Heart left ventricle (tissue), 16 donors: ENCODE results near the gene BPHL. TPM values are rescaled to one million over a fixed set of nuclear protein-coding genes. Genes with fewer than 3 reads are reported as not detected.
A peak's percentile ranks its signal among the peaks of the same experiment; 100 is the strongest.
"Not testable (repeated sequence)": the region's sequence is repeated elsewhere in the genome, so short reads cannot be mapped to it uniquely, and the experiment has no call there.

Experiments
- ATAC-seq, 4 donors: fragments of 200-7000 bp; cut with Tn5 transposase; one replicate each; pipeline ENCODE4 v1.9.1; 2020 to 2022; ENCODE audit warnings: moderate library complexity in 4 of 4, mild to moderate bottlenecking in 3 of 4, moderate number of reproducible peaks in 1 of 4
- DNase-seq, 5 donors: peaks; one replicate each; pipeline ENCODE4 v3.0.0-alpha.2; 2020
- H3K27ac ChIP-seq, 12 donors: fragments of 200-600 bp; sonication (generic) in 4 of 12; one replicate each; pipeline versions ENCODE4 v1.5.0 to v1.8.0; 2016 to 2022; ENCODE audit warnings: mild to moderate bottlenecking in 2 of 12
- H3K27me3 ChIP-seq, 9 donors: fragments of 200-600 bp; sonication (generic) in 2 of 9; one replicate each; pipeline versions ENCODE4 v1.5.1 to v1.8.0; 2016 to 2022; ENCODE audit warnings: mild to moderate bottlenecking in 3 of 9
- H3K36me3 ChIP-seq, 9 donors: fragments of 200-600 bp; sonication (generic) in 2 of 9; one replicate each; pipeline versions ENCODE4 v1.5.0 to v1.8.0; 2018 to 2022; ENCODE audit warnings: mild to moderate bottlenecking in 2 of 9
- H3K4me1 ChIP-seq, 12 donors: fragments of 200-600 bp; sonication (generic) in 4 of 12; one replicate each; pipeline versions ENCODE4 v1.5.0 to v1.8.0; 2016 to 2022; ENCODE audit warnings: mild to moderate bottlenecking in 3 of 12
- H3K4me3 ChIP-seq, 12 donors: fragments of 200-600 bp; sonication (generic) in 4 of 12; one replicate each; pipeline versions ENCODE4 v1.5.0 to v1.8.0; 2017 to 2022; ENCODE audit warnings: mild to moderate bottlenecking in 9 of 12, moderate library complexity in 4 of 12
- H3K9me3 ChIP-seq, 12 donors: fragments of 200-600 bp; sonication (generic) in 4 of 12; one replicate each; pipeline versions ENCODE4 v1.5.0 to v1.8.0; 2016 to 2022; ENCODE audit warnings: mild to moderate bottlenecking in 1 of 12
- CTCF ChIP-seq, 12 donors: fragments of 200-600 bp; sonication (generic) in 4 of 12; IDR thresholded peaks; one replicate each; pipeline versions ENCODE4 v1.5.0 to v1.8.0; 2018 to 2022; ENCODE audit warnings: antibody characterized with exemption in 12 of 12, mild to moderate bottlenecking in 5 of 12
- POLR2A ChIP-seq, 2 donors: fragments of 450-650 bp; IDR thresholded peaks; one replicate each; pipeline ENCODE4 v1.6.1; 2017; ENCODE audit warnings: antibody characterized with exemption in 2 of 2, mild to moderate bottlenecking in 2 of 2, moderate library complexity in 2 of 2
- WGBS, 4 donors: extraction: QIAGEN DNeasy Blood & Tissue Kit in 2 of 4; methylation state at CpG; one replicate each; pipeline versions ENCODE4 v1.1.5 to v1.1.7; 2013 to 2018; 5-methylcytosine and 5-hydroxymethylcytosine counted together
- intact Hi-C, 10 donors: fragments of 100-400 bp; cut with DNase I; formaldehyde crosslinking; loops; one replicate each; pipeline versions ENCODE4 v1.11.1 to v1.14.2; 2022
- polyA plus RNA-seq, 2 donors: library from polyadenylated mRNA; stranded (reverse); fragments of 200-250 nt; gene quantifications; one replicate each; pipeline ENCODE4 v1.2.3, GENCODE V29; 2013
- total RNA-seq, 9 donors: library from RNA; depleted of rRNA in 2 of 9; stranded (reverse); fragments of >200 nt in 2 of 9; fragmentation: NEBNext Ultra II Directional in 3 of 9; extraction: Animal tissue kit (Norgen Biotek cat#: 25700) in 3 of 9; gene quantifications; one replicate each; pipeline versions ENCODE4 v1.1.0 to v1.2.4, GENCODE V29; 2016 to 2023
- donor health status: ischemic (EF 13 %, LVEDD 7.1; RV severe dilation, severe dysfunction).
- donor health status: healthy with polysubstance abuse.
- donor health status: DM: no; HTN: yes; CAD: no.
- donor health status: DM: no; HTN: no; CAD: no.
- donor health status: ischemic (EF 25% LVEDD 6.9; RV normal size, moderate dysfunction).
- donor health status: ischemic (EF 25% LVEDD 5.7; RV mildly dilated, moderate dysfunction).
- donor health status: healthy.
- donor health status: DM: yes; HTN: yes; CAD: no.
- donor health status: ischemic (EF 35%, LVEDD 5.7; RV mildly dilated, moderate dysfunction).
- donor health status: nonischemic (EF 11% LVEDD 7.7; RV severe dilation, severe dysfunction).
- donor health status: DM: yes; HTN: yes; CAD: no.
- donor health status: PGD.
- donor health status: ischemic (EF 29% LVEDD 5.4; RV normal size, mild dysfunction).
- donor health status: nonischemic (EF 23%, LVEDD 6.1; RV moderate dilation, normal function).

The BPHL gene
- total and polyA plus RNA-seq, 11 donors: 4.8 to 38.2 (median 13.5) TPM

GRCh38 chr6:3073382-3073781, 45.1 kb upstream of the BPHL start:
- H3K36me3 ChIP-seq: peaks cover 0 to 55% (median 18%) of the 10 kb centered on the region in 9 donors
- no peaks in the 10 kb centered on the region for H3K27me3 ChIP-seq
- TF ChIP-seq CTCF (IDR thresholded peaks at IDR 0.05): no peak
- TF ChIP-seq POLR2A (IDR thresholded peaks at IDR 0.05): no peak
- H3K4me1 ChIP-seq: peaks cover 5 to 55% (median 29%) of the 10 kb centered on the region in 12 donors
- H3K4me3 ChIP-seq: no peak overlapping the region
- intact Hi-C loops: loop anchor here in 1 of 10 donors (5.0 kb wide), 1 partner anchor 39 kb away; no protein-coding TSS in a partner anchor
- DNase-seq (peak in 1 of 5 donors; percentile 11), ATAC-seq (no peak)
- WGBS, 4 donors: 76 to 95% (median 90%) methylated on average over 11 of the region's 11 CpGs
- no peak overlapping the region for H3K27ac ChIP-seq
- H3K9me3 ChIP-seq: no peaks in the 10 kb centered on the region

- Histone ChIP-seq H3K4me3 (no peak overlapping the region), H3K27ac (no peak overlapping the region), H3K27me3 (no peaks in the 10 kb centered on the region), H3K9me3 (no peaks in the 10 kb centered on the region), H3K4me1 (peaks cover 0 to 40% (median 14%) of the 10 kb centered on the region in 12 donors), H3K36me3 (peaks cover 0 to 67% (median 39%) of the 10 kb centered on the region in 9 donors)
- no peak for DNase-seq
- no peak for ATAC-seq
- intact Hi-C loops: no loop called here
- 73 to 80% (median 77%) methylated on average over 4 of the region's 4 CpGs for WGBS, 4 donors
- no peak for TF ChIP-seq POLR2A (IDR thresholded peaks at IDR 0.05)
- TF ChIP-seq CTCF (IDR thresholded peaks at IDR 0.05): no peak
Observed at GRCh38 chr6:3075772-3076113, 42.8 kb upstream of the BPHL start.

- H3K27ac ChIP-seq: no peak overlapping the region
- H3K4me1 ChIP-seq: peaks cover 0 to 37% (median 12%) of the 10 kb centered on the region in 12 donors
- no peaks in the 10 kb centered on the region for H3K27me3 ChIP-seq
- H3K4me3 ChIP-seq: no peak overlapping the region
- no peaks in the 10 kb centered on the region for H3K9me3 ChIP-seq
- 89 to 98% (median 96%) methylated on average over 3 of the region's 3 CpGs for WGBS, 4 donors
- DNase-seq (no peak), ATAC-seq (no peak)
- H3K36me3 ChIP-seq: peaks cover 0 to 70% (median 45%) of the 10 kb centered on the region in 9 donors
- TF ChIP-seq CTCF (IDR thresholded peaks at IDR 0.05): no peak
- TF ChIP-seq POLR2A (IDR thresholded peaks at IDR 0.05): no peak
- intact Hi-C loops: no loop called here
Observed at GRCh38 chr6:3076320-3076719, 42.2 kb upstream of the BPHL start.

- TF ChIP-seq POLR2A (IDR thresholded peaks at IDR 0.05) (no peak), CTCF (IDR thresholded peaks at IDR 0.05) (no peak)
- H3K9me3 ChIP-seq: no peaks in the 10 kb centered on the region
- ATAC-seq (no peak), DNase-seq (no peak)
- WGBS, 4 donors: 87 to 95% (median 91%) methylated on average over 9 of the region's 9 CpGs
- H3K27ac ChIP-seq: no peak overlapping the region
- no peaks in the 10 kb centered on the region for H3K27me3 ChIP-seq
- peaks cover 0 to 73% (median 54%) of the 10 kb centered on the region in 9 donors for H3K36me3 ChIP-seq
- no peak overlapping the region for H3K4me3 ChIP-seq
- peaks cover 0 to 38% (median 12%) of the 10 kb centered on the region in 12 donors for H3K4me1 ChIP-seq
- intact Hi-C loops: no loop called here
Observed at GRCh38 chr6:3077430-3077829, 41.1 kb upstream of the BPHL start.

- Histone ChIP-seq H3K36me3 (peaks cover 0 to 75% (median 69%) of the 10 kb centered on the region in 9 donors), H3K4me1 (peaks cover 0 to 34% (median 11%) of the 10 kb centered on the region in 12 donors)
- intact Hi-C loops, H3K4me3 ChIP-seq, H3K27ac ChIP-seq, DNase-seq, ATAC-seq, H3K27me3 ChIP-seq, H3K9me3 ChIP-seq: not testable (repeated sequence)
- whole genome bisulfite sequencing, 4 donors: 96 to 99% (median 97%) methylated on average over 8 of the region's 8 CpGs
Observed at GRCh38 chr6:3078952-3079351, 39.6 kb upstream of the BPHL start.
